Esophagus (tissue), 2 donors: ENCODE results near the gene CLCNKA. TPM values are rescaled to one million over a fixed set of nuclear protein-coding genes. Genes with fewer than 3 reads are reported as not detected.
"Not testable (repeated sequence)": the region's sequence is repeated elsewhere in the genome, so short reads cannot be mapped to it uniquely, and the experiment has no call there.

ENCODE experiments used
- H3K27ac ChIP-seq, 2 donors: one replicate each; pipeline ENCODE4 v1.5.1; 2013; ENCODE audit warnings: low read depth in 2 of 2, mild to moderate bottlenecking in 2 of 2, inconsistent platforms in 1 of 2, low read length in 1 of 2, moderate library complexity in 1 of 2
- H3K27me3 ChIP-seq, 2 donors: one replicate each; pipeline ENCODE4 v1.6.1; 2013; ENCODE audit warnings: low read length in 2 of 2, control low read depth in 1 of 2, mild to moderate bottlenecking in 1 of 2; ENCODE audit not compliant: insufficient read depth in 2 of 2, control insufficient read depth in 1 of 2
- H3K36me3 ChIP-seq, 2 donors: one replicate each; pipeline ENCODE4 v1.6.1; 2013; ENCODE audit warnings: low read length in 1 of 2; ENCODE audit not compliant: control insufficient read depth in 2 of 2, insufficient read depth in 2 of 2
- H3K4me1 ChIP-seq, 2 donors: one replicate each; pipeline ENCODE4 v1.6.1; 2013; ENCODE audit warnings: low read length in 1 of 2; ENCODE audit not compliant: control insufficient read depth in 2 of 2, insufficient read depth in 2 of 2
- H3K4me3 ChIP-seq, 2 donors: one replicate each; pipeline ENCODE4 v1.5.1; 2013; ENCODE audit warnings: low read length in 2 of 2, mild to moderate bottlenecking in 2 of 2, low read depth in 1 of 2, moderate library complexity in 1 of 2
- H3K9me3 ChIP-seq, 2 donors: one replicate each; pipeline ENCODE4 v1.6.1; 2013; ENCODE audit warnings: mild to moderate bottlenecking in 2 of 2, low read depth in 1 of 2, low read length in 1 of 2, moderate library complexity in 1 of 2; ENCODE audit not compliant: control insufficient read depth in 2 of 2, insufficient read depth in 1 of 2
- WGBS, 2 donors: extraction: QIAGEN DNeasy Blood & Tissue Kit; methylation state at CpG; one replicate each; pipeline ENCODE4 v1.1.7; 2013; 5-methylcytosine and 5-hydroxymethylcytosine counted together
- polyA plus RNA-seq, 2 donors: library from polyadenylated mRNA; stranded (reverse); fragments of 200-250 nt; gene quantifications; one replicate each; pipeline ENCODE4 v1.2.3, GENCODE V29; 2013
- donor health status: healthy with polysubstance abuse.
- donor health status: Bipolar disorder and iron deficiency.

The CLCNKA gene
- polyA plus RNA-seq, 2 donors: 0.04 to 0.06 TPM

DNA sequence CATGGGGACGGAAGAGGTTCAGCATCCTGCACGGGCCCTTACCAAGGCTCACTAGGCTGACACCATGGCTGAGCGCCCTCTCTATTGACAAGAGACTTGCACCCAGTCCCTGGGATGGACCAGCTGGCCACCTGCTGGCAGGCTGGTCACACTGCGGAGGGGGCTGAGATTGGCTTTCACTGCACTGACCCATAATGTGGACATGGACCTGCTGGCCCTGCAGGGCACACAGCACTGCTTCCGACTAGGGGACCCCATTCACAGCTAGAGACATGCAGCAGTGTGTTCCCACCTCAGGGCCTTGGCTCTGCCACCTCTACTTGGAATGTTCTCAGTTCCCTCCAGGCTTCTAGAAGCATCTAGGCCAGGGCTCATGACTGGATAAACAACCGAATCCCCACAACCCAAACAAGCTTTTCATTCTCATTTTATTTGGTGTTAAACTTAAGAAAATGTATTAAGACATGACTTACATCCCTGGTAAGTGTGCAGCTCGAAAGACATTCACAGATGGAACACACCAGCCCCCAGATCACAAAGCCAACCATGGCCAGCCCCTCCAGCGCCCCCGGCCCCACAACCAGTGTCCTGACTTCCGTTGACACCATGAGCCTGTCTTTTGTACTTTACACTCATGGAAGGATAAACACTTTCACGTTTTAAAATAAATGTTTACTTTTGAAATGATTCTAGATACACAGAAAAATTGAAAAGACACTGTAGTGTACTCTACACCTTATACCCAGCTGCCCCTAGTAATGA is 27.1 kb upstream of the CLCNKA start:
- Histone ChIP-seq H3K9me3 (no peaks in the 10 kb centered on the region), H3K36me3 (no peaks in the 10 kb centered on the region), H3K27me3 (no peaks in the 10 kb centered on the region), H3K4me1 (no peaks in the 10 kb centered on the region), H3K4me3 (no peak overlapping the region), H3K27ac (no peak overlapping the region)
- 58 to 59% methylated on average over 11 of the region's 11 CpGs for WGBS, 2 donors

DNA sequence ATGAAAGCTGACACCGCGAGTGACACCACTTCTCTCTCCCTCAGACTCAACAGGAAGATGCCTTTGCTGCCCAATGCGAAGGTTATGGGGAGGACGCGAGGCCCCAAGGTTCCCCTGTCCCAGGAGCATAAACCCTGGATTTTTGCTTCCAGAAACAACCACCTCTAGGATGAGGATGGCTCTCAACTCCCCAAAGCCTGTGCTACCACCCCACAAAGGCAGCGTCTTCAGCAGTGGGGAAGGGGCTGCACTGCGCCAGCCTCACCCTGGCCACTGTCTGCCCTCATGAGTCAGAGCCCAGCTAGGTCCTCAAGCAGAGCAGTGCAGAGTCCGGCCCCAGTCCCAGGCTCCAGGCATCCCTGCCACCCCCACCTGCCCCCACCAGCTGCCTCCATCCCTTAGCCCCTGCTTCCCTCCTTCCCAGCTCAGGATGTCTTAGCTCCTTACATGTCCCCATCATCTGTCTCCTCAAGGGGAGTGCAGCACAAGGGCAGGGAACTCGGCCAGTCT is 24.7 kb upstream of the CLCNKA start:
- Histone ChIP-seq H3K27ac (no peak overlapping the region), H3K27me3 (no peaks in the 10 kb centered on the region), H3K36me3 (no peaks in the 10 kb centered on the region), H3K4me1 (no peaks in the 10 kb centered on the region), H3K9me3 (no peaks in the 10 kb centered on the region), H3K4me3 (no peak overlapping the region)
- WGBS, 2 donors: 87 to 88% methylated on average over 9 of the region's 9 CpGs

DNA sequence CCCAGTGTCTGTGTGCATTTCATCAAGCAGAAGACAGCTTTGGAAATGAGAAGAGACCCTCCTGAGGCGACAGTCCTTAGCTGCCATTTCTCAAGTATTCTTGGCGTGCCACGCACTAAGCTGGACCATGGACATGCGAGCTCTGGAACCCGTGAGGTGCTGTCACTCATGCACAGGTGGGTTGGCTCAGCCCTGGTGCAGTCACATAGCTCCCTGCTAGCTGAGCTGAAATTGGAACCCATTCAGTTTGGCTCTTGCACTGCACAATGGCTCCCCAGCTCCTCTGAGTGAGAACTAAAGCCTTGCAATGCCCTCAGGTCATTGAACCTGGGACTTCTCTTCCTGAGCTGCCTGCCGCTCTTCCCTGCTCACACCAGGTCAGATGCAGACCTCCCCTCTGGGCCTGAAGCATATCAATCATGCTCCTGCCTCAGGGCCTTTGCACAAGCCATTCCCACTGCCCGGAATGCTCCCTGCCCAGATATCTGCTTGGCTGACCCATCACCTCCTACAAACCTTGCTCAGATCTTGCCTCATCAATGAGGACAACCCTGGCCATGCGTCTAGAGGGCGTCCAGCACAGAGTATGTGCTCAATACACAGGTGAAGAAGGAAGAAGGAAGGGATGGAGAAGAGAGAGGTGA is 24.1 kb upstream of the CLCNKA start:
- no peak overlapping the region for H3K4me3 ChIP-seq
- no peaks in the 10 kb centered on the region for H3K36me3 ChIP-seq
- 80 to 81% methylated on average over 9 of the region's 9 CpGs for WGBS, 2 donors
- no peak overlapping the region for H3K27ac ChIP-seq
- no peaks in the 10 kb centered on the region for H3K4me1 ChIP-seq
- no peaks in the 10 kb centered on the region for H3K9me3 ChIP-seq
- H3K27me3 ChIP-seq: no peaks in the 10 kb centered on the region

DNA sequence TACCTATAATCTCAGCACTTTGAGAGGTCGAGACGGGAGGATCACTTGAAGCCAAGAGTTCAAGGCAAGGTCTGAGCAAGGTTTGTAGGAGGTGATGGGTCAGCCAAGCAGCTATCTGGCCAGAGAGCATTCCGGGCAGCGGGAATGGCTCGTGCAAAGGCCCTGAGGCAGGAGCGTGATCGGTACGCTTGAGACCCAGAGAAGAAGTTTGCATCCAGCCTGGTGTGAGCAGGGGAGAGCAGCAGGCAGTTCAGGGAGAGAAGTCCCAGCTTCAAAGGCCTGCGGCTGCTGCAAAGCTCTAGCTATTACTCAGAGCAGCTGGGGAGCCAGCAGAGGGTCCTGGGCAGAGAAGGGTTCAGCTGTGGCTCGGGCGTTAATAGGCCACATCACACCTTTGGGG is 22.9 kb upstream of the CLCNKA start:
- Histone ChIP-seq H3K27me3 (no peaks in the 10 kb centered on the region), H3K9me3 (no peaks in the 10 kb centered on the region), H3K27ac (no peak overlapping the region), H3K4me3 (no peak overlapping the region), H3K36me3 (no peaks in the 10 kb centered on the region), H3K4me1 (no peaks in the 10 kb centered on the region)
- 93 to 94% methylated on average over 11 of the region's 11 CpGs for WGBS, 2 donors

DNA sequence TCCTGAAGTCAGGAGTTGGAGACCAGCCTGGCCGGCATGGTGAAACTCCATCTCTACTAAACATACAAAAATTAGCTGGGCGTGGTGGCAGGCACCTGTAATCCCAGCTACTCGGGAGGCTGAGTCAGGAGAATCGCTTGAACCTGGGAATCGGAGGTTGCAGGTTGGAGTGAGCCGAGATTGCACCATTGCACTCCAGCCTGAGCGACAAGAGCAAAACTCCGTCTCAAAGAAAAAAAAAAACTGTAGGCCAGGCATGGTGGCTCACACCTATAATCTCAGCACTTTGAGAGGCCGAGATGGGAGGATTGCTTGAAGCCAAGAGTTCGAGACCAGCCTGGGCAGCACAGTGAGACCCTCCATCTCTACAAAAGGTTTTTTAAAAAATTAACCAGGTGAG is 20.6 kb upstream of the CLCNKA start:
- not testable (repeated sequence) for H3K36me3 ChIP-seq, H3K4me3 ChIP-seq, H3K9me3 ChIP-seq, H3K27me3 ChIP-seq, H3K4me1 ChIP-seq, H3K27ac ChIP-seq
- 83 to 94% methylated on average over 10 of the region's 10 CpGs for WGBS, 2 donors

DNA sequence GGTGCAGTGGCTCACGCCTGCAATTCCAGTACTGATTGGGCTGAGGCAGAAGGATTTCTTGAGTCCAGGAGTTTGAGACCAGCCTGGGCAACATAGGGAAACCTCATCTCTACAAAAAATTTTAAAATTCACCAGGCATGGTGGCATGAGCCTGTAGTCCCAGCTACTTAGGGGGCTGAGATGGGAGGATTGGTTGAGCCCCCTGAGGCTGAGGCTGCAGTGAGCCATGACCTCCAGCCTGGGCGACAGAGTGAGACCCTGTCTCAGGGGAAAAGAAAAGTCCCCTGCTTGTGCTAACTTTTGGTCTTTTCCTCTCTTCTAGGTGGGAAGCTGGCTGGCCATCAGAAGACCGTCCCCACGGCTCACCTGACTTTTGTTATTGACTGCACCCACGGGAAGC is 16.2 kb upstream of the CLCNKA start:
- H3K27ac ChIP-seq: no peak overlapping the region
- H3K4me3 ChIP-seq: no peak overlapping the region
- H3K9me3 ChIP-seq: no peaks in the 10 kb centered on the region
- no peaks in the 10 kb centered on the region for H3K36me3 ChIP-seq
- 79 to 82% methylated on average over 5 of the region's 5 CpGs for WGBS, 2 donors
- H3K27me3 ChIP-seq: no peaks in the 10 kb centered on the region
- peaks cover 0 to 2% of the 10 kb centered on the region in 2 donors for H3K4me1 ChIP-seq

DNA sequence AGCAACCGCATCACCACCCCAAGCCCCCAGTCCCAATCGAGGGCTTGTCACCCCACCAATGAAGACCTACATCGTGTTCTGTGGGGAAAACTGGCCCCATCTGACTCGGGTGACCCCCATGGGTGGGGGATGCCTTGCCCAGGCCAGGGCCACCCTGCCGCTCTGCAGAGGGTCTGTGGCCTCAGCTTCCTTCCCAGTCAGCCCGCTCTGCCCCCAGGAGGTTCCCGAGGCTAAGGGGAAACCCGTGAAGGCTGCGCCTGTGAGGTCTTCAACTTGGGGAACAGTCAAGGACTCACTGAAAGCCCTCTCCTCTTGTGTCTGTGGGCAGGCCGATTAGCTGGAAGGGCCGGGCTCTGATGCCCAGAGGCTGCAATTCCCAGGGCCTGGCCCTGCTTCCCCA is 15.8 kb upstream of the CLCNKA start:
- WGBS, 2 donors: 79 to 85% methylated on average over 11 of the region's 11 CpGs
- H3K4me3 ChIP-seq: no peak overlapping the region
- no peaks in the 10 kb centered on the region for H3K27me3 ChIP-seq
- H3K27ac ChIP-seq: no peak overlapping the region
- H3K4me1 ChIP-seq: peaks cover 0 to 2% of the 10 kb centered on the region in 2 donors
- H3K36me3 ChIP-seq: no peaks in the 10 kb centered on the region
- no peaks in the 10 kb centered on the region for H3K9me3 ChIP-seq

DNA sequence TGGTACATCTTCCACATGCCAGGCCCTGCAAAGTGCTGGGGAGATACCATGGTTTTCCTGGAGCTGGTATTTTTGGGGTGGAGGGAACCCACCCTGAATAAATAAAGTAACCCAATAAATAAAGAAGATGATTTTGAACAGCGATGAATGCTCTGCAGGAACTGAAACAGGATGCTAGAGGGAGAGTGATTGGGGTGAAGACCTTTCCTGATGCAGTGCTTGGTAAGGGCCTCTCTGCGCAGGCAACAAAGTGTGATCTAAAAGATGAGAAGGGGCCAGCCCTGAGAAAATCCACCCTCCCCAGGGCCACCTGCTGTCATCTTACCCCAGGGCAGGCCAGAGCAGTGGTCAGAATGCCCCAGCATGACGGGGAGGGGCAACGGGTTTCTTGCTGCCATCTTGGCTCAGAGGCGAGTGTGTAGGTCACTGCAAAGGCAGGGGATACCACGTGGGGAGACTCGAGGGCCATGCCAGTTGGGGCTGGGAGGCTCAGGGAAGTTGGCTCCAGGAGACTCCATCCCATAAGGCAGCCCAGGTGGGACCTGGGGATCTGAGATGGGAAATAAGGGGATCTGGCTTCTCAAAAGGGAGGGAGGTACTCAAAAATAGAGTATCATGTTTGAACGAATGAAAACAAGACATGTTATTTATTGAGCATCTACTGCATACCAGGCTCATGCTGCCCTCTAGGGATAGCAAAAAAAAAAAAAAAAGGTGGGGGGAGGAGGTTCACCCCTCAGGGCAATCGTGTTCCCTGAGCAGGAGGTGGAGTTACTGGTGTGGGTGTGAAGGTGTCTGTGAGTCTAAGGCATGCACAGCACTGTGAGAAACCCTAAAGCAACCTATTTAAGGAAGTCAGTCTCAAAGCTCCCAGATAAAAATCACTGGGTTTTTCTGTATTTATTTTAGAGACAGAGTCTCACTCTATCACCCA is 15.0 kb upstream of the CLCNKA start:
- Histone ChIP-seq H3K27ac (no peak overlapping the region), H3K36me3 (no peaks in the 10 kb centered on the region), H3K27me3 (no peaks in the 10 kb centered on the region), H3K4me1 (peaks cover 0 to 2% of the 10 kb centered on the region in 2 donors), H3K9me3 (no peaks in the 10 kb centered on the region), H3K4me3 (no peak overlapping the region)
- 59 to 64% methylated on average over 9 of the region's 9 CpGs for WGBS, 2 donors

DNA sequence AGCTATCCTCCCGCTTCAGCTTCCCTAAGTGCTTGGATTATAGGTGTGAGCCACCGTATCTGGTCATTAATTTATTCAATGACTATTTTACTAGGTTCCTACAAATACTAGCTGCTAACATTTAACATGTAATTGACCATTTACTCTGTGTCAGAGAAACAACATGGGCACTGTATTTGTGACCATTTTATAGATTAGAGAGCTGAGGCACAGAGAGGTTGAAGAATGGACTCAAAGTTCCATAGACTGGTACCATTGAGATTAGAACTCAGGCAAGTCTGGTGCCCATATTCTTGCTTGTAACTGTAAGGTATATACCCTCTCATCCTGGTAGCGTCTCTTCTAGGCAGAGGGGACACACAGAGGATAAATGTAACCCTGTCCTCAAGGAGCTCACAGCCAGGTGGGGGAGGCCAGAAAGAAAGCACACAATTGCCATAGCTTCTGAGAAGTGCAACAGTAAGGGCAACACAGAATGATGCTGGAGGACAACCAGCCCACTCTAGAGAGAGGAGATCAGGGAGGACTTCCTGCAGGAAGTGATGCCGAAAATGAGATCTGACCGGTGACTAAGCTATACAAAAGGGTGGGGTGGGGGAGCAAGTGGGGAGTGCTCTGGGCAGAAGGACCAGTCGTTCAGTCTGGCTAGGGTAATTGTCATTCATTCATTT is 14.0 kb upstream of the CLCNKA start:
- Histone ChIP-seq H3K36me3 (no peaks in the 10 kb centered on the region), H3K27ac (no peak overlapping the region), H3K4me3 (no peak overlapping the region), H3K4me1 (peaks cover 4 to 6% of the 10 kb centered on the region in 2 donors), H3K27me3 (no peaks in the 10 kb centered on the region), H3K9me3 (no peaks in the 10 kb centered on the region)
- 73 to 79% methylated on average over 6 of the region's 6 CpGs for WGBS, 2 donors
